GM23338 (cell line): ENCODE data around the gene RASGRP4.

Experiments used
- CREB1 ChIP-seq: fragments of 250-450 bp; sonication (Bioruptor Pico); IDR thresholded peaks from 2 replicates; pipeline ENCODE4 v1.5.0; 2020; ENCODE audit warnings: low read depth, mild to moderate bottlenecking, moderate library complexity
- EZH2 ChIP-seq: fragments of 200-600 bp; sonication (generic); IDR thresholded peaks from one replicate; pipeline ENCODE4 v1.8.0; 2017; ENCODE audit warnings: antibody characterized with exemption, mild to moderate bottlenecking, low read depth; ENCODE audit not compliant: unreplicated experiment
- EZH2phosphoT487 ChIP-seq: fragments of 200-600 bp; sonication (generic); IDR thresholded peaks from one replicate; pipeline ENCODE4 v1.8.1; 2018; ENCODE audit warnings: antibody characterized with exemption; ENCODE audit not compliant: unreplicated experiment
- NANOG ChIP-seq: IDR thresholded peaks from 2 replicates; pipeline ENCODE4 v1.6.1; 2016; ENCODE audit warnings: antibody characterized with exemption, borderline replicate concordance
- POLR2AphosphoS5 ChIP-seq: IDR thresholded peaks from 2 replicates; pipeline ENCODE4 v1.6.1; 2016; ENCODE audit warnings: antibody characterized with exemption, low read depth
- STAT1 ChIP-seq: IDR thresholded peaks from one replicate; pipeline ENCODE4 v1.6.1; 2016; ENCODE audit warnings: antibody characterized with exemption; ENCODE audit not compliant: unreplicated experiment
- ZNF114 ChIP-seq: fragments of 250-450 bp; sonication (Bioruptor Pico); IDR thresholded peaks from 2 replicates; pipeline ENCODE4 v1.5.0; 2020; ENCODE audit warnings: mild to moderate bottlenecking, moderate library complexity
- ZNF331 ChIP-seq: fragments of 250-450 bp; sonication (Bioruptor Pico); IDR thresholded peaks from 2 replicates; pipeline ENCODE4 v1.5.0; 2020; ENCODE audit warnings: low read depth, mild to moderate bottlenecking, moderate library complexity
- TF ChIP-seq, protein P1 (sequence below), 2 experiments: fragments of 200-600 bp in 1 of 2; sonication (generic) in 1 of 2; conservative IDR thresholded peaks; 2 replicates each; pipeline versions ENCODE4 v1.5.1 to v1.6.1; 2016 to 2017; ENCODE audit warnings: antibody characterized with exemption in 2 of 2, low read depth in 2 of 2, mild to moderate bottlenecking in 2 of 2, moderate library complexity in 1 of 2
- TF ChIP-seq, protein P2 (sequence below): IDR thresholded peaks from one replicate; pipeline ENCODE4 v1.6.1; 2018; ENCODE audit warnings: antibody characterized with exemption; ENCODE audit not compliant: unreplicated experiment

DNA sequence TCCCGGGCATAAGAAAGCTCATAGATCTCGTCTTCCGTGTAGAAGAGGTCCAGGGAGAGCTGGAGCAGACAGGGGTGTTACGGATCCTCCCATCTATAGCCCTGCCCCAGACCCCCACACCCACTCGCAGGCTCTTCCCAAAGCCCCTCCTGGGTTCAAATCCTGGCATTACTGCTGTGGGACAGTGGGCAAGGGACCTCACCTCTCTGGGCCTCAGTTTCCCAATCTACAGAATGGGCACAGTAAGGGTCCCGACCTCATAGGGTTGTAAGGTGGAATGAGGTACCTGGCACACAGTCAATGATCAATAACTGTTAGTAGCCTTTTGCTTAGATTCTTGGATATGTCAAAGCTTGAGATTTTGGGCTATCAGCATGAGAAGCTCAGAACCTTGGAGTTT lies 12.6 kb downstream of the RASGRP4 start:
- TF ChIP-seq POLR2AphosphoS5 (no peak), CREB1 (CRISPR knock-in tag) (no peak), STAT1 (no peak), EZH2phosphoT487 (no peak), ZNF114 (CRISPR knock-in tag) (no peak), EZH2 (no peak), ZNF331 (no peak), NANOG (no peak)
- TF ChIP-seq, protein P1, sequence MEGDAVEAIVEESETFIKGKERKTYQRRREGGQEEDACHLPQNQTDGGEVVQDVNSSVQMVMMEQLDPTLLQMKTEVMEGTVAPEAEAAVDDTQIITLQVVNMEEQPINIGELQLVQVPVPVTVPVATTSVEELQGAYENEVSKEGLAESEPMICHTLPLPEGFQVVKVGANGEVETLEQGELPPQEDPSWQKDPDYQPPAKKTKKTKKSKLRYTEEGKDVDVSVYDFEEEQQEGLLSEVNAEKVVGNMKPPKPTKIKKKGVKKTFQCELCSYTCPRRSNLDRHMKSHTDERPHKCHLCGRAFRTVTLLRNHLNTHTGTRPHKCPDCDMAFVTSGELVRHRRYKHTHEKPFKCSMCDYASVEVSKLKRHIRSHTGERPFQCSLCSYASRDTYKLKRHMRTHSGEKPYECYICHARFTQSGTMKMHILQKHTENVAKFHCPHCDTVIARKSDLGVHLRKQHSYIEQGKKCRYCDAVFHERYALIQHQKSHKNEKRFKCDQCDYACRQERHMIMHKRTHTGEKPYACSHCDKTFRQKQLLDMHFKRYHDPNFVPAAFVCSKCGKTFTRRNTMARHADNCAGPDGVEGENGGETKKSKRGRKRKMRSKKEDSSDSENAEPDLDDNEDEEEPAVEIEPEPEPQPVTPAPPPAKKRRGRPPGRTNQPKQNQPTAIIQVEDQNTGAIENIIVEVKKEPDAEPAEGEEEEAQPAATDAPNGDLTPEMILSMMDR (conservative IDR thresholded peaks at IDR 0.05; ENCODE audit: low read depth in 2 of 2), result no peak
- TF ChIP-seq, protein P2, sequence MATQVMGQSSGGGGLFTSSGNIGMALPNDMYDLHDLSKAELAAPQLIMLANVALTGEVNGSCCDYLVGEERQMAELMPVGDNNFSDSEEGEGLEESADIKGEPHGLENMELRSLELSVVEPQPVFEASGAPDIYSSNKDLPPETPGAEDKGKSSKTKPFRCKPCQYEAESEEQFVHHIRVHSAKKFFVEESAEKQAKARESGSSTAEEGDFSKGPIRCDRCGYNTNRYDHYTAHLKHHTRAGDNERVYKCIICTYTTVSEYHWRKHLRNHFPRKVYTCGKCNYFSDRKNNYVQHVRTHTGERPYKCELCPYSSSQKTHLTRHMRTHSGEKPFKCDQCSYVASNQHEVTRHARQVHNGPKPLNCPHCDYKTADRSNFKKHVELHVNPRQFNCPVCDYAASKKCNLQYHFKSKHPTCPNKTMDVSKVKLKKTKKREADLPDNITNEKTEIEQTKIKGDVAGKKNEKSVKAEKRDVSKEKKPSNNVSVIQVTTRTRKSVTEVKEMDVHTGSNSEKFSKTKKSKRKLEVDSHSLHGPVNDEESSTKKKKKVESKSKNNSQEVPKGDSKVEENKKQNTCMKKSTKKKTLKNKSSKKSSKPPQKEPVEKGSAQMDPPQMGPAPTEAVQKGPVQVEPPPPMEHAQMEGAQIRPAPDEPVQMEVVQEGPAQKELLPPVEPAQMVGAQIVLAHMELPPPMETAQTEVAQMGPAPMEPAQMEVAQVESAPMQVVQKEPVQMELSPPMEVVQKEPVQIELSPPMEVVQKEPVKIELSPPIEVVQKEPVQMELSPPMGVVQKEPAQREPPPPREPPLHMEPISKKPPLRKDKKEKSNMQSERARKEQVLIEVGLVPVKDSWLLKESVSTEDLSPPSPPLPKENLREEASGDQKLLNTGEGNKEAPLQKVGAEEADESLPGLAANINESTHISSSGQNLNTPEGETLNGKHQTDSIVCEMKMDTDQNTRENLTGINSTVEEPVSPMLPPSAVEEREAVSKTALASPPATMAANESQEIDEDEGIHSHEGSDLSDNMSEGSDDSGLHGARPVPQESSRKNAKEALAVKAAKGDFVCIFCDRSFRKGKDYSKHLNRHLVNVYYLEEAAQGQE, result no peak
